Mesendoderm (in vitro differentiated cells): Measurements from ENCODE around the gene WNT7A.

ENCODE experiments used
- DNase-seq: peaks from one replicate; pipeline ENCODE4 v3.0.0; 2013
- H2AK5ac ChIP-seq: 2 replicates; pipeline ENCODE4 v1.6.1; 2013; ENCODE audit warnings: low read length, inconsistent platforms
- H2BK120ac ChIP-seq: 2 replicates; pipeline ENCODE4 v1.6.1; 2013; ENCODE audit warnings: low read depth, mild to moderate bottlenecking, low read length, moderate library complexity, mixed read lengths
- H2BK15ac ChIP-seq: replicated peaks from 2 replicates; pipeline ENCODE4 v1.6.1; 2013; ENCODE audit warnings: low read depth, mild to moderate bottlenecking, moderate library complexity
- H2BK5ac ChIP-seq: 2 replicates; pipeline ENCODE4 v1.6.1; 2013; ENCODE audit warnings: low read length, inconsistent platforms
- H3K18ac ChIP-seq: 2 replicates; pipeline ENCODE4 v1.6.1; 2013; ENCODE audit warnings: mild to moderate bottlenecking, low read length, mixed read lengths
- H3K23ac ChIP-seq: one replicate; pipeline ENCODE4 v1.6.1; 2013; ENCODE audit warnings: low read length
- H3K27ac ChIP-seq: 2 replicates; pipeline ENCODE4 v1.5.1; 2013; ENCODE audit warnings: low read depth, mild to moderate bottlenecking, inconsistent platforms, low read length, moderate library complexity
- H3K27me3 ChIP-seq: 2 replicates; pipeline ENCODE4 v1.6.1; 2013; ENCODE audit warnings: low read length, control low read depth, mild to moderate bottlenecking, inconsistent platforms; ENCODE audit not compliant: insufficient read depth, poor library complexity
- H3K36me3 ChIP-seq: 2 replicates; pipeline ENCODE4 v1.6.1; 2013; ENCODE audit warnings: low read length, inconsistent platforms; ENCODE audit not compliant: control insufficient read depth, insufficient read depth
- H3K4ac ChIP-seq: one replicate; pipeline ENCODE4 v1.6.1; 2013; ENCODE audit warnings: low read depth, mild to moderate bottlenecking, low read length, moderate library complexity
- H3K4me1 ChIP-seq: 2 replicates; pipeline ENCODE4 v1.6.1; 2013; ENCODE audit warnings: low read depth, low read length, inconsistent platforms; ENCODE audit not compliant: control insufficient read depth
- H3K4me2 ChIP-seq: 2 replicates; pipeline ENCODE4 v1.6.1; 2013; ENCODE audit warnings: low read length
- H3K4me3 ChIP-seq: 2 replicates; pipeline ENCODE4 v1.5.1; 2013; ENCODE audit warnings: mild to moderate bottlenecking, low read length
- H3K56ac ChIP-seq: one replicate; pipeline ENCODE4 v1.6.1; 2013; ENCODE audit warnings: low read length
- H3K79me1 ChIP-seq: 2 replicates; pipeline ENCODE4 v1.6.1; 2013; ENCODE audit warnings: low read length, inconsistent platforms
- H3K79me2 ChIP-seq: 2 replicates; pipeline ENCODE4 v1.6.1; 2013; ENCODE audit warnings: mild to moderate bottlenecking, low read length; ENCODE audit not compliant: control insufficient read depth, insufficient read depth
- H3K9ac ChIP-seq: 2 replicates; pipeline ENCODE4 v1.6.1; 2013; ENCODE audit warnings: low read length, inconsistent platforms
- H4K5ac ChIP-seq: one replicate; pipeline ENCODE4 v1.6.1; 2013; ENCODE audit warnings: low read length
- H4K8ac ChIP-seq: one replicate; pipeline ENCODE4 v1.6.1; 2013; ENCODE audit warnings: low read depth, mild to moderate bottlenecking, control low read depth, low read length, moderate library complexity
- WGBS: extraction: QIAGEN DNeasy Blood & Tissue Kit; methylation state at CpG from one replicate; pipeline ENCODE4 v1.1.7; 2013; ENCODE audit warnings: low lambda C conversion rate, missing lambda C conversion rate; ENCODE audit not compliant: insufficient coverage; ENCODE audit errors: extremely low coverage; 5-methylcytosine and 5-hydroxymethylcytosine counted together

The WNT7A gene

DNA sequence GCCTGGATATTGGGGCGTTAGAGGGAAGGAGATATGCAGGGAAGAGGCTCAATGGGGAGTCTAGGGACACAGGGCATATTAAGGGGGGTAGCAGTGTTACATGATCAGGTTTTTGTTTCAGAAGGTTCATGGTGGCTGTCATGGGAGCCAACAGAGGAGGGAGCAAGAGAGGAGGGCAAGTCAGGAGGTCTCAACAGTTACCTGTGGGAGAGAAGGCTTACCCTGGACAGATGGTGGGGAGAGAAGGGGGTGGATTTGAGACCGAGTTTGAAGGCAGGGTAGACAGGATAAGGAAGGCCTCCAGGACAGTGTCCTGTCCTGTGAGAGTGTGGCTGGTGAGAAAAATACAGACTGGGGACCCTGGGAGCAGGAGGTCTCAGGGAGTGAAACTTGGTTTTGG is 3.8 kb upstream of the WNT7A start:
- Histone ChIP-seq H3K27ac (no peak overlapping the region), H3K23ac (no peak overlapping the region), H2AK5ac (no peak overlapping the region), H2BK15ac (no peak overlapping the region), H3K4me2 (no peak overlapping the region), H3K4me3 (no peak overlapping the region), H2BK120ac (no peak overlapping the region), H3K9ac (no peak overlapping the region), H3K56ac (no peak overlapping the region), H3K18ac (no peak overlapping the region), H3K36me3 (no peaks in the 10 kb centered on the region), H2BK5ac (no peak overlapping the region), H3K4me1 (no peaks in the 10 kb centered on the region), H3K79me2 (no peaks in the 10 kb centered on the region), H3K27me3 (peaks cover 17% of the 10 kb centered on the region), H3K79me1 (no peaks in the 10 kb centered on the region), H4K8ac (no peak overlapping the region), H4K5ac (no peak overlapping the region), H3K4ac (no peak overlapping the region)
- DNase-seq = no peak
- no CpG with 5 or more reads among the region's 2 CpGs for WGBS

- H3K4me1 ChIP-seq = no peaks in the 10 kb centered on the region
- no peak overlapping the region for H2AK5ac ChIP-seq
- no peak overlapping the region for H3K56ac ChIP-seq
- H3K79me1 ChIP-seq = no peaks in the 10 kb centered on the region
- no peak overlapping the region for H3K4me3 ChIP-seq
- no peak overlapping the region for H2BK5ac ChIP-seq
- H4K5ac ChIP-seq = no peak overlapping the region
- H2BK120ac ChIP-seq = no peak overlapping the region
- H3K18ac ChIP-seq = no peak overlapping the region
- no peak overlapping the region for H3K27ac ChIP-seq
- H2BK15ac ChIP-seq = no peak overlapping the region
- no peak overlapping the region for H3K4me2 ChIP-seq
- WGBS = no CpG with 5 or more reads among the region's 3 CpGs
- H4K8ac ChIP-seq = no peak overlapping the region
- H3K79me2 ChIP-seq = no peaks in the 10 kb centered on the region
- no peak overlapping the region for H3K4ac ChIP-seq
- H3K27me3 ChIP-seq = peaks cover 25% of the 10 kb centered on the region
- H3K36me3 ChIP-seq = no peaks in the 10 kb centered on the region
- no peak overlapping the region for H3K23ac ChIP-seq
- no peak overlapping the region for H3K9ac ChIP-seq
- DNase-seq = no peak
Observed at GRCh38 chr3:13882876-13883275, 3.0 kb upstream of the WNT7A start.

DNA sequence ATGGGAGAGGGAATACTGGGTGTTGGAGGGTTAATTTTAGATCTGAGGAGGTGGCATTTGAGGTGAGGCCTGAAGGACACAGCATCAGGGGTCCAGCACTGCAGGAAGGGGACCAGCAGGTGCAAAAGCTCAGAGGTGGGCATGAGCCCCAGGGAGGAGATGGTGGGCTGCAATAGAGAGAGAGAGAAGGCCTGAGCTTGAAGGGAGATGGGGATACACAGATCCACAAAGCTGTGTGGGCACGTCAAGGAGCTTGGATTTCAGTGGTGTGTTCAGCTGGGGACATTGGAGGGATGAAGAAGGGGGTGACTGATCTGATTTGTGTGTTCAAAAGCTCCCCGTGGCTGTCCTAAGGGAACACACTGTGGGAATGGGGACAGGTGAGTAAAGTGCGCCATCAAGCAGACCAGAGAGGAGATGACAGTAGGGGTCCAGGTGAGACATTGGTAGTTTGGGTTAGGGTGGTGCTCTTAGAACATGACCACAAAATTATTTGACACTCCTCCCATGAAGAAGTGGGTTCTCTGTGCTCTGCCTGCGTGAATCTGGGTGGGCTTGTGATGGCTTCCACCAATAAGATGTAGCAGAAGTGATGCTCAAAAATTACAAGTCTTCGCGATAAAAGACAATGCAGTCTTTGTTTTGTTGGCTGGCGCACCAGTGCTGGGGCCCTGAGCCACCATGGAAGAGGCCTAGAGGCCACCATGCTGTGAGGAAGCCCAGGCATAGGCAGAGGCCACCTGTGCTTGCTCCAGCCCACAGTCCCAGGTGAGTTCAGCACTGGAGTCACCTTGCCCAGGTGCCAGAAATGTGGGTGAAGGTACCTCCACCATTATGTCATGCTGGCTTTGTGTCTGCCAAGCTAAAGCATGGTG is 1.9 kb upstream of the WNT7A start:
- DNase-seq = no peak
- H3K27me3 ChIP-seq = peaks cover 34% of the 10 kb centered on the region
- no CpG with 5 or more reads among the region's 7 CpGs for WGBS

GRCh38 chr3:13880811-13881156 is 913 bp upstream of the WNT7A start:
- no peak for DNase-seq
- no CpG with 5 or more reads among the region's 15 CpGs for WGBS
- no peak overlapping the region for H3K4me3 ChIP-seq

More for the DNA sequence above, 1.9 kb upstream of the WNT7A start:
- no peaks in the 10 kb centered on the region for H3K79me2 ChIP-seq
- H3K18ac ChIP-seq = no peak overlapping the region
- no peak overlapping the region for H2BK120ac ChIP-seq
- no peak overlapping the region for H3K9ac ChIP-seq
- no peak overlapping the region for H3K27ac ChIP-seq
- H3K23ac ChIP-seq = no peak overlapping the region
- no peak overlapping the region for H2BK5ac ChIP-seq
- no peaks in the 10 kb centered on the region for H3K36me3 ChIP-seq
- H3K4ac ChIP-seq = no peak overlapping the region
- no peak overlapping the region for H2BK15ac ChIP-seq
- H3K56ac ChIP-seq = no peak overlapping the region
- H2AK5ac ChIP-seq = no peak overlapping the region
- H3K79me1 ChIP-seq = no peaks in the 10 kb centered on the region
- H3K4me3 ChIP-seq = no peak overlapping the region
- no peak overlapping the region for H3K4me2 ChIP-seq
- no peak overlapping the region for H4K8ac ChIP-seq
- H3K4me1 ChIP-seq = no peaks in the 10 kb centered on the region
- H4K5ac ChIP-seq = no peak overlapping the region

DNA sequence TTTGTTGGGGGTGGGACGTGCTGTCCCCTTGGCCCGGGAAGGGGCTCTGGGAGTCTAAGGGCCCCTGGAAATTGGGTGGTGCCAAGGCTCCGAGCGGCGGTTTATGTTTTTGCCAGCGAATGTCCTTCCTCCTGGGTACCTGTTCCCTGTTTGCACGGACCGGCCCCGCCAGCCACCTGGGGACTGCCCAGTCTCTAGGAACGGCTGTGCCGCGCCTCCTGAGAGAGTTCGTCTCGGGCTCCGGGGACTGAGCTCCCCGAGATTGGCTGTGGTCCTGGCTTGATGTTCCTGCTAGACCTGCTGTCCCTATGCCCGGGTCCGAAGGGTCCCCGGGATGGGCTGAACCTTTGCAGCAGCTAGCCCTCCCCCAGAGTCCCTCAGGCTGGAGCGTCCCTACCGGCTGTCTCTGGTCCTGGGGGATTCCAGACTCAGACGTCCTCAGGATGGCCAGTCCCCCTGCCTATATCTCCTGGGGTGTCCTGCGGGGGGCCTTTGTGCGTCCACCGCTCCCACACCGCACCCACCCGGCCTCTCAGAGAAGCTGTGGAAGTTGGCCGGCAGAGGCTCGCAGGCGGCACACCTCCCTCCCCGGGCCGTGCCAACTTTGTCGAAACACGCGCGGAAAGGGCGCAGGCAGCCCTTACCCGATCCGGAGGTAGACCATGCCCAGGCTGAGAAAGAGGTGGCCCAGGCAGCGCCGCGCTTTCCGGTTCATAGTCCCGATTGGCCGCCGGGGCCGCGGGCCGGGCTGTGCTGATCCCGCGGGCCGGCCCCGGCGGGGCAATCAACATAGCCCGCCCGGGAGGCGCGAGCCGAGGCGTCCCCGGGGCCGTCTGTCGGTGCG is 547 bp downstream of the WNT7A start:
- Histone ChIP-seq H4K8ac (no peak overlapping the region), H3K79me2 (no peaks in the 10 kb centered on the region), H3K27me3 (peaks cover 44% of the 10 kb centered on the region), H2BK5ac (no peak overlapping the region), H3K4ac (no peak overlapping the region), H3K56ac (peak overlapping the region; percentile 34), H3K36me3 (no peaks in the 10 kb centered on the region), H3K9ac (peak overlapping the region; percentile 34), H3K79me1 (no peaks in the 10 kb centered on the region), H3K4me3 (no peak overlapping the region), H4K5ac (no peak overlapping the region), H2BK15ac (no peak overlapping the region), H3K27ac (no peak overlapping the region), H2BK120ac (no peak overlapping the region), H3K4me1 (no peaks in the 10 kb centered on the region), H3K23ac (no peak overlapping the region), H3K18ac (no peak overlapping the region), H3K4me2 (peak overlapping the region; percentile 59), H2AK5ac (no peak overlapping the region)
- DNase-seq = peak; percentile 56
- WGBS = no CpG with 5 or more reads among the region's 64 CpGs

More at GRCh38 chr3:13880811-13881156, 913 bp upstream of the WNT7A start:
- Histone ChIP-seq H3K27ac (no peak overlapping the region), H4K8ac (no peak overlapping the region), H3K23ac (no peak overlapping the region), H3K9ac (no peak overlapping the region), H2BK15ac (no peak overlapping the region), H3K79me2 (no peaks in the 10 kb centered on the region), H2BK5ac (no peak overlapping the region), H3K27me3 (peaks cover 42% of the 10 kb centered on the region), H3K56ac (peak overlapping the region; percentile 49), H3K79me1 (no peaks in the 10 kb centered on the region), H3K4me2 (no peak overlapping the region), H3K18ac (no peak overlapping the region), H2BK120ac (no peak overlapping the region), H3K4ac (no peak overlapping the region), H3K36me3 (no peaks in the 10 kb centered on the region), H2AK5ac (no peak overlapping the region), H3K4me1 (no peaks in the 10 kb centered on the region), H4K5ac (no peak overlapping the region)
